ENCODE measurements around the gene NUTM2G.
"Not testable (repeated sequence)": the region's sequence is repeated elsewhere in the genome, so short reads cannot be mapped to it uniquely, and the experiment has no call there.

DNA sequence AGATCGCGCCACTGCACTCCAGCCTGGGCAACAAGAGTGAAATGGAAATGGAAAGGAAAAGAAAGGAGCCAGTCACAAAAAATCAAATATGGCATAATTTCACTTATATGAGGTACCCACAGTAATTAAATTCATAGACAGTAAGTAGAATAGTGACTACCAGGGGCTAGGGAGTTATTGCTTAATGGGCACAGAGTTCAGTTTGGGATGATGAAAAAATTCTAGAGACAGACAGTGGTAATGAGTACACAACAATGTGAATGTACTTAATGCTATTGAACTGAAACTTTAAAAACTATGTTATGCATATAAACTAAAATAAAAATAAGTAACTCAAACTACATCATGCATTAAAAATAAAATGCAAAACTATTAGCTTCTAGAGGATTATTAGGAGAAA, 56.2 kb downstream of the NUTM2G start:
- TF ChIP-seq, protein P1, sequence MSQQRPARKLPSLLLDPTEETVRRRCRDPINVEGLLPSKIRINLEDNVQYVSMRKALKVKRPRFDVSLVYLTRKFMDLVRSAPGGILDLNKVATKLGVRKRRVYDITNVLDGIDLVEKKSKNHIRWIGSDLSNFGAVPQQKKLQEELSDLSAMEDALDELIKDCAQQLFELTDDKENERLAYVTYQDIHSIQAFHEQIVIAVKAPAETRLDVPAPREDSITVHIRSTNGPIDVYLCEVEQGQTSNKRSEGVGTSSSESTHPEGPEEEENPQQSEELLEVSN (IDR thresholded peaks at IDR 0.05; ENCODE audit: borderline replicate concordance, low read depth): not testable (repeated sequence)
- not testable (repeated sequence) for TF ChIP-seq JUNB (IDR thresholded peaks at IDR 0.05); NR3C1 (IDR thresholded peaks at IDR 0.05); HDAC2 (IDR thresholded peaks at IDR 0.05); RFX5 (IDR thresholded peaks at IDR 0.05); EP300 (IDR thresholded peaks at IDR 0.05); BHLHE40 (IDR thresholded peaks at IDR 0.05; ENCODE audit: low read depth, low read length); KDM1A (IDR thresholded peaks at IDR 0.05; ENCODE audit: low read depth); MYC (IDR thresholded peaks at IDR 0.05; ENCODE audit: borderline replicate concordance, low read length); NPAS2 (CRISPR knock-in tag; IDR thresholded peaks at IDR 0.05; ENCODE audit: borderline replicate concordance); HOXA7 (CRISPR knock-in tag; IDR thresholded peaks at IDR 0.05)
- TF ChIP-seq, protein P2, sequence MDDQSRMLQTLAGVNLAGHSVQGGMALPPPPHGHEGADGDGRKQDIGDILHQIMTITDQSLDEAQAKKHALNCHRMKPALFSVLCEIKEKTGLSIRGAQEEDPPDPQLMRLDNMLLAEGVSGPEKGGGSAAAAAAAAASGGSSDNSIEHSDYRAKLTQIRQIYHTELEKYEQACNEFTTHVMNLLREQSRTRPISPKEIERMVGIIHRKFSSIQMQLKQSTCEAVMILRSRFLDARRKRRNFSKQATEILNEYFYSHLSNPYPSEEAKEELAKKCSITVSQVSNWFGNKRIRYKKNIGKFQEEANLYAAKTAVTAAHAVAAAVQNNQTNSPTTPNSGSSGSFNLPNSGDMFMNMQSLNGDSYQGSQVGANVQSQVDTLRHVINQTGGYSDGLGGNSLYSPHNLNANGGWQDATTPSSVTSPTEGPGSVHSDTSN (IDR thresholded peaks at IDR 0.05): not testable (repeated sequence)
- TF ChIP-seq, protein P3, sequence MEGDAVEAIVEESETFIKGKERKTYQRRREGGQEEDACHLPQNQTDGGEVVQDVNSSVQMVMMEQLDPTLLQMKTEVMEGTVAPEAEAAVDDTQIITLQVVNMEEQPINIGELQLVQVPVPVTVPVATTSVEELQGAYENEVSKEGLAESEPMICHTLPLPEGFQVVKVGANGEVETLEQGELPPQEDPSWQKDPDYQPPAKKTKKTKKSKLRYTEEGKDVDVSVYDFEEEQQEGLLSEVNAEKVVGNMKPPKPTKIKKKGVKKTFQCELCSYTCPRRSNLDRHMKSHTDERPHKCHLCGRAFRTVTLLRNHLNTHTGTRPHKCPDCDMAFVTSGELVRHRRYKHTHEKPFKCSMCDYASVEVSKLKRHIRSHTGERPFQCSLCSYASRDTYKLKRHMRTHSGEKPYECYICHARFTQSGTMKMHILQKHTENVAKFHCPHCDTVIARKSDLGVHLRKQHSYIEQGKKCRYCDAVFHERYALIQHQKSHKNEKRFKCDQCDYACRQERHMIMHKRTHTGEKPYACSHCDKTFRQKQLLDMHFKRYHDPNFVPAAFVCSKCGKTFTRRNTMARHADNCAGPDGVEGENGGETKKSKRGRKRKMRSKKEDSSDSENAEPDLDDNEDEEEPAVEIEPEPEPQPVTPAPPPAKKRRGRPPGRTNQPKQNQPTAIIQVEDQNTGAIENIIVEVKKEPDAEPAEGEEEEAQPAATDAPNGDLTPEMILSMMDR (IDR thresholded peaks at IDR 0.05): not testable (repeated sequence)
- TF ChIP-seq, protein P4, sequence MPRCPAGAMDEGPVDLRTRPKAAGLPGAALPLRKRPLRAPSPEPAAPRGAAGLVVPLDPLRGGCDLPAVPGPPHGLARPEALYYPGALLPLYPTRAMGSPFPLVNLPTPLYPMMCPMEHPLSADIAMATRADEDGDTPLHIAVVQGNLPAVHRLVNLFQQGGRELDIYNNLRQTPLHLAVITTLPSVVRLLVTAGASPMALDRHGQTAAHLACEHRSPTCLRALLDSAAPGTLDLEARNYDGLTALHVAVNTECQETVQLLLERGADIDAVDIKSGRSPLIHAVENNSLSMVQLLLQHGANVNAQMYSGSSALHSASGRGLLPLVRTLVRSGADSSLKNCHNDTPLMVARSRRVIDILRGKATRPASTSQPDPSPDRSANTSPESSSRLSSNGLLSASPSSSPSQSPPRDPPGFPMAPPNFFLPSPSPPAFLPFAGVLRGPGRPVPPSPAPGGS (IDR thresholded peaks at IDR 0.05): not testable (repeated sequence)

Measured in A549 (cell line).